ENCODE data around the gene POU4F1.

DNA sequence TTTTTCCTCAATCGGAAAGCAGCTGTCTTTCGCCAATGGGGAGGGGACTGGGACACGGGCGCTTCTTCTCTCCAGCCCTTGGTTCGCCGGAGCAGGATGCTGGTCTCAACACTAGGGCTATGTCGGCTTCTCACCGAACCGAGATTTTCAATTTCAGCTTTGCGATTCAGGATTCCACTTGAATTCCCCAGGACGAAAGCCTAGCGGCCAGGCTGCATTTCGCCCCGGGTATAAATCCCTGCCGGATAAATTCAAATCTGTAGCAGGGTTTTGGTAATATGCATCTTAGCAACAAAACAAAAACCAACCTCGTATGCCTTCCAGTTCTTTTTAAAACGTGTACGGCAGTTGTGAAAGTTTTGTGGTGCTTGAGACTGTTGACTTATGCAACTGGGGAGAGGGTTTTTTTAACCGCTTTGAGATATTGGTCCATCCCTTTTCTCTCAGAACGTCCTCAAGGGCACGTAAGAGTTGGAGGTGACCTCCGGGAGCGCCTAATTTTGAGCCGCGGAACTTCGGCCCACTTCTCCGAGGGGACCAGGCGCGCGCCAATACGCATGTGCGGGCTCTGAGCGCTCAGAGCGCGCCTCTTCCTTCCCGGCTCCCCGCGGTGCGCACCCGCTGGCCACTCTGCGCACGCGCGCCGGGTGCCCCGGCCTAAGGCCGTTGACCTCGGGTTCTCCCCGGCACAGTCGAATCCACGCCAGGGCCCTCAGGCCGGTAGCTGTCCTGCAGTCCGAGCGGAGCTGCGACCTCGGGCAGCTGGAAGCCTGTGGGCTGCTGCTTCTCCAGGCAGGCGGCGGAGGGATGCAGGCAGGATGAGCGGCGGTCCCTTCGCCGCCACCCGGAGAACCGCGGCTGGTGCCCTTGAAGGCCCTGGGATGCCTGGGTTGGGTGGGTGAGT is 7.6 kb downstream of the POU4F1 start:
- TF ChIP-seq POLR2AphosphoS5 (IDR thresholded peaks at IDR 0.05; ENCODE audit: insufficient read depth, low read depth, low read length) (no peak), POLR2A (IDR thresholded peaks at IDR 0.05; ENCODE audit: low read depth, low read length) (no peak)
- TF ChIP-seq, protein P1, sequence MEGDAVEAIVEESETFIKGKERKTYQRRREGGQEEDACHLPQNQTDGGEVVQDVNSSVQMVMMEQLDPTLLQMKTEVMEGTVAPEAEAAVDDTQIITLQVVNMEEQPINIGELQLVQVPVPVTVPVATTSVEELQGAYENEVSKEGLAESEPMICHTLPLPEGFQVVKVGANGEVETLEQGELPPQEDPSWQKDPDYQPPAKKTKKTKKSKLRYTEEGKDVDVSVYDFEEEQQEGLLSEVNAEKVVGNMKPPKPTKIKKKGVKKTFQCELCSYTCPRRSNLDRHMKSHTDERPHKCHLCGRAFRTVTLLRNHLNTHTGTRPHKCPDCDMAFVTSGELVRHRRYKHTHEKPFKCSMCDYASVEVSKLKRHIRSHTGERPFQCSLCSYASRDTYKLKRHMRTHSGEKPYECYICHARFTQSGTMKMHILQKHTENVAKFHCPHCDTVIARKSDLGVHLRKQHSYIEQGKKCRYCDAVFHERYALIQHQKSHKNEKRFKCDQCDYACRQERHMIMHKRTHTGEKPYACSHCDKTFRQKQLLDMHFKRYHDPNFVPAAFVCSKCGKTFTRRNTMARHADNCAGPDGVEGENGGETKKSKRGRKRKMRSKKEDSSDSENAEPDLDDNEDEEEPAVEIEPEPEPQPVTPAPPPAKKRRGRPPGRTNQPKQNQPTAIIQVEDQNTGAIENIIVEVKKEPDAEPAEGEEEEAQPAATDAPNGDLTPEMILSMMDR (IDR thresholded peaks at IDR 0.05; ENCODE audit: extremely low read depth in 1 of 2, insufficient read depth in 1 of 2, low read depth in 1 of 2, low read length in 2 of 2): no peak
